ENCODE measurements around the gene AGPS. TPM values are rescaled to one million over a fixed set of nuclear protein-coding genes. Genes with fewer than 3 reads are reported as not detected.

AGPS gene
- total RNA-seq, 1 donor from 2014 or later = 26.4 TPM

- peaks cover 76% of the 10 kb centered on the region for H3K4me1 ChIP-seq
- TF ChIP-seq CTCF (IDR thresholded peaks at IDR 0.05; ENCODE audit: borderline replicate concordance) = no peak
- H3K27ac ChIP-seq (replicated peaks) = peak overlapping the region; percentile 85
- no peak for DNase-seq
- H3K9me3 ChIP-seq (replicated peaks) = no peaks in the 10 kb centered on the region
- no peaks in the 10 kb centered on the region for H3K36me3 ChIP-seq
- intact Hi-C loops (cut with micrococcal nuclease) = no loop called here
- no peaks in the 10 kb centered on the region for H3K27me3 ChIP-seq (ENCODE audit: low read depth)
- peak overlapping the region; percentile 92 for H3K4me3 ChIP-seq
These were observed 706 bp downstream of the AGPS start for GRCh38 chr2:177393203-177393755.

- Histone ChIP-seq H3K4me1 (peaks cover 84% of the 10 kb centered on the region), H3K9me3 (replicated peaks) (no peaks in the 10 kb centered on the region)
These were observed 1.4 kb downstream of the AGPS start for GRCh38 chr2:177393824-177394593.

GRCh38 chr2:177394594-177394973 lies 2.0 kb downstream of the AGPS start:
- Histone ChIP-seq H3K9me3 (replicated peaks) (no peaks in the 10 kb centered on the region), H3K4me1 (peaks cover 88% of the 10 kb centered on the region), H3K27me3 (ENCODE audit: low read depth) (no peaks in the 10 kb centered on the region), H3K27ac (replicated peaks) (no peak overlapping the region), H3K36me3 (no peaks in the 10 kb centered on the region), H3K4me3 (no peak overlapping the region)
- no peak for DNase-seq
- TF ChIP-seq CTCF (IDR thresholded peaks at IDR 0.05; ENCODE audit: borderline replicate concordance) = no peak
- intact Hi-C loops (cut with micrococcal nuclease) = no loop called here

More at GRCh38 chr2:177393824-177394593, 1.4 kb downstream of the AGPS start:
- H3K36me3 ChIP-seq = no peaks in the 10 kb centered on the region
- no peak for DNase-seq
- H3K27ac ChIP-seq (replicated peaks) = no peak overlapping the region
- intact Hi-C loops (cut with micrococcal nuclease) = no loop called here
- peak overlapping the region; percentile 92 for H3K4me3 ChIP-seq
- no peaks in the 10 kb centered on the region for H3K27me3 ChIP-seq (ENCODE audit: low read depth)
- no peak for TF ChIP-seq CTCF (IDR thresholded peaks at IDR 0.05; ENCODE audit: borderline replicate concordance)

- no peak for TF ChIP-seq CTCF (IDR thresholded peaks at IDR 0.05; ENCODE audit: borderline replicate concordance)
- intact Hi-C loops (cut with micrococcal nuclease) = no loop called here
- H3K4me1 ChIP-seq = peaks cover 91% of the 10 kb centered on the region
- no peak for DNase-seq
- H3K9me3 ChIP-seq (replicated peaks) = no peaks in the 10 kb centered on the region
- no peak overlapping the region for H3K4me3 ChIP-seq
- no peak overlapping the region for H3K27ac ChIP-seq (replicated peaks)
- H3K27me3 ChIP-seq (ENCODE audit: low read depth) = no peaks in the 10 kb centered on the region
- no peaks in the 10 kb centered on the region for H3K36me3 ChIP-seq
These were observed 2.9 kb downstream of the AGPS start for GRCh38 chr2:177395351-177396065.

GRCh38 chr2:177396703-177397460 lies 4.3 kb downstream of the AGPS start:
- no peaks in the 10 kb centered on the region for H3K36me3 ChIP-seq
- H3K4me3 ChIP-seq = no peak overlapping the region
- no peak overlapping the region for H3K27ac ChIP-seq (replicated peaks)
- TF ChIP-seq CTCF (IDR thresholded peaks at IDR 0.05; ENCODE audit: borderline replicate concordance) = no peak
- no peaks in the 10 kb centered on the region for H3K27me3 ChIP-seq (ENCODE audit: low read depth)
- no peak for DNase-seq
- no peaks in the 10 kb centered on the region for H3K9me3 ChIP-seq (replicated peaks)
- intact Hi-C loops (cut with micrococcal nuclease) = no loop called here
- peaks cover 98% of the 10 kb centered on the region for H3K4me1 ChIP-seq

Measured in left ventricle myocardium inferior (tissue), 1 donor.